GM21390 (cell line): Measurements from ENCODE around the gene CFAP57.
A peak's percentile ranks its signal among the peaks of the same experiment; 100 is the strongest.

Source experiments
- ATAC-seq: cut with Tn5 transposase; IDR thresholded peaks from one replicate; pipeline ENCODE4 v1.9.1; 2021; ENCODE audit not compliant: unreplicated experiment

Gene CFAP57

GRCh38 chr1:43225168-43225567, 53.0 kb downstream of the CFAP57 start:
- ATAC-seq: no peak

DNA sequence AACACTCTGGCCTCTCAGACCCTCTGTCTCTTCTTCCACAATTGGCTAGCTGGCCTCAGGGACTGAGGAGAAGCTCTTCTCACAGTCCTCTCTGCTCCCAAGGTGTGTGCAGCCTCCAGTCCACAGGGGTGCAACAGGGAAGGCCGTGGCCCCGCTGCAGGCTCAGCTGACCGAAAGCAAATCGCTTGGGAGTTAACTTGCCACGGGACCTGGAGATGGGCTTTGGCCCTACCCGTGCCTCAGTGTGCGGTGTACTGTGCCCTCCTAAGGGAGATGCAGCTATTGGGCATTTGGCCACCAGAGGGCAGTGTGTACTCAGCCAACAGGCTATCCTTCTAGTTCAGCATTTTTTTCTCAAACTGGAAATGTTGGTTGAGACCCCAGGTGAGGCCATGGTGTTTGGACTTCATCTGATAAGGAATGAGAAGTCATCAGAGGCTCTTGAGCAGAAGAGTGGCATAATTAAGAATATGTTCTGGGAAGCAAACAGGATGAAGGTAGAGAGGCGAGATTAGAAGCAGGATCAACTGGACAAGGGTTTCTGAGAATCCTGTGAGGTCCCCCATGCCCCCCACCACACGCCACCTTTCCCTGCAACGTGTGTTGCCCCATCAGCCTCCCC, 55.1 kb downstream of the CFAP57 start:
- no peak for ATAC-seq

GRCh38 chr1:43229826-43230780, 58.0 kb downstream of the CFAP57 start:
- ATAC-seq: no peak

DNA sequence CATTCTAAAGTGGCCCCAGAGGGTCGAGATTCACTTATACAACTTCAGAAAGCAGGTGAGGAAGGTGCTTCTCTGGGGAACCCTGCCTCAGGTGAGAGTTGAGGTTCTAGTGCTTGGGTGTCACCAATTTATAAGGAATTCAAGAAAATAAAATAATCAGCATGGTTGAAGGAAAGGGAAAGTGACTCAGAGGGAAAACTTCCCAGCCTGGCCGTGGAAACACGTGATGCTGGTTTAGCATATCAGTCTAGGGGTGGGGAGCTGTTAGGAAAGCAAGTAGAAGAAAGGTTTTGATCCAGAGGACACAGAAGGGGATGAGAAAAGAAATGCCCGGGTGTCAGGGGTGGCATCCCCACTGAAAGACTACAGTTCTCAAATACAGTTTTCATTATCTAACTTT, 59.9 kb downstream of the CFAP57 start:
- ATAC-seq: no peak

GRCh38 chr1:43232482-43232881, 60.4 kb downstream of the CFAP57 start:
- no peak for ATAC-seq

DNA sequence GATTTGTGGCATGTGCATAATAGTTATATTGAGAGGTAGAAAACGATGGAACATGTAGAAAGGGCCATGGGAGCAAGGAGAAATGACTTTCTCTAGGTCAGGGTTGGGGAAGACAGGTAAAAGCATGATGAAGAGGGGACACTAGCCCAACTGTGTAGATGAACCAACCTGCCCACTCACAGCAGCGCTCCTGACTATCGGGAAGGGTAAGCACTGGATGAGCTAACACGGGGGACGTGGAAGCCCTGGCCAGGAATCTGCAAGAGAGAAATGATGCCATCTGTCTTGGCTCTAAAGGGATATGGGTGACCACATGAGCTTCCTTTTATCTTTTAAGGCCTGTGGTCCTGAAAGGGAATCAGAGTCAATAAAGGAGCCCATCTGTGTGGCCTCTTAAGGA, 61.5 kb downstream of the CFAP57 start:
- ATAC-seq: no peak

DNA sequence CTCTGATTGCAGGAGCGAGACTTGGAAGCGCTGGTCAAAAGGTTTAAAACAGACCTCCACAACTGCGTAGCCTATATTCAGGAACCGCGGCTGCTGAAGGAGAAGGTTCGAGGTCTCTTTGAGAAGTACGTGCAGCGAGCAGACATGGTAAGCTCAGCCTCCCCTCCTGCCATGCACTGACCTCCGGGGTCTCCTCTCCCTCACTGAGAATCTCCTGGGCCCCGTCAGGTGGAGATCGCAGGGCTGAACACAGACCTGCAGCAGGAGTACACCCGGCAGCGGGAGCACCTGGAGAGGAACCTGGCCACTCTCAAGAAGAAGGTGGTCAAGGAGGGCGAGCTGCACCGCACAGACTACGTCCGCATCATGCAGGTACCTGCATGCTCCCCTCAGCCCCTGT, 62.1 kb downstream of the CFAP57 start:
- ATAC-seq: no peak

GRCh38 chr1:43235040-43235439, 62.9 kb downstream of the CFAP57 start:
- no peak for ATAC-seq

- no peak for ATAC-seq
These were observed 63.5 kb downstream of the CFAP57 start for GRCh38 chr1:43235451-43236121.

- ATAC-seq: no peak
These were observed 65.0 kb downstream of the CFAP57 start for GRCh38 chr1:43237121-43237520.

DNA sequence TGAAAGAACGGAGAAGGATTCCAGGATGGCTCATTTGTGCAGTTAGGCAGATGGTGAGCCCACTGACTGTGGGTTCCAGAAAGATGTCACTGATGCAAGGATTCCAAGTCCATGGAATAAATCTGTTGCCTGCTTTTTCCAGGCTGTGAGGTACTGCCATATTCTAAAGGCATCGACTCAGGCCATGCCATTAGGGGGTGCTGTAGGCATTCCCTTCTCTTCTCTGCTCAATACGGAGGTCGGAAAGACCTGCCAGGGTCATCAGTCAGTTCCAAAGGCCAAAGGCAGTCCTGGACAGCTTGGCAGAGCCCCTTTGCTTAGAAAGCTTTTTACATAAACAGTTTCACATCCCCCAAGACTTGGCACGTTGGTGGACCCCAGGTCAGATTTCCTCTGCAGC, 66.0 kb downstream of the CFAP57 start:
- no peak for ATAC-seq

GRCh38 chr1:43238991-43239469, 66.9 kb downstream of the CFAP57 start:
- no peak for ATAC-seq

DNA sequence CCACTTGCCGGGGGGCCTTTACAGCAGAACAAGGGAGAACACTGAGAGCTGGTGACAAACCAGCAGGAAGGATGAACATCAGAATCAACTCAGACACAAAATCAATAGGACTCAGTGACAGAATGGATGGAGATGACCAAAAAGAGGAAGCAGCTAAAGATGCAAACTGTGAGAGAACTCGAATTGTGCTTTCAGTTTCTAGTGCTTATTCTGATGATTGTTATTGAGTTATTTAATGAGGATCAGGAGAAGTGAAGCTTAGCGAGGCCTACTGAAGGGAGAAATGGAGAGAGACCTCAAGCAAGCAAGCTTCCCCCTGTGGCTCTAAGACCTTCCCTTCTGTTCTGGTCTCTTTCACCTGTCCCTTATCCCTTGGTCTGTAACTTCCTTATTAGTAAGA, 67.4 kb downstream of the CFAP57 start:
- ATAC-seq: peak; percentile 91

GRCh38 chr1:43241413-43241836, 69.3 kb downstream of the CFAP57 start:
- ATAC-seq: no peak

DNA sequence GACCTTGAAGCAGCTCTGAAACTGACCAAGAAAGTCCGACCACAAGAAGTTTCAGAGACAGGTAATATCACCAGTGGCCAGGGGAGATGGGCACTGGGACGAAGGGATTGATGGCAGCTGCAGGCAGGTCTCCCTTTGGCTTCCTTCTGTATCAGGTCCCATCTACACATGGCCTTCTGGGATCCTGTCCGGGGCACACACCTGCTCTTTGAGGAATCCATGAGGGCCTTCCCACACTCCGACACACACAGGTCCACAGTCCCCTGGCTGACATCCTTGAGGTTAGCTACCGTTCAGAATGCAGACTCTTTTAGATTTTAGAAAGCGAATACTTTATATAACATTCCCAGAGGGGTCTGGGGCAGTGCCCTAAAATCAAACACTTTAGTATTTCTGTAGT, 71.2 kb downstream of the CFAP57 start:
- no peak for ATAC-seq

GRCh38 chr1:43246466-43247213, 74.5 kb downstream of the CFAP57 start:
- ATAC-seq: no peak

- no peak for ATAC-seq
These were observed 75.3 kb downstream of the CFAP57 start for GRCh38 chr1:43247256-43247921.

DNA sequence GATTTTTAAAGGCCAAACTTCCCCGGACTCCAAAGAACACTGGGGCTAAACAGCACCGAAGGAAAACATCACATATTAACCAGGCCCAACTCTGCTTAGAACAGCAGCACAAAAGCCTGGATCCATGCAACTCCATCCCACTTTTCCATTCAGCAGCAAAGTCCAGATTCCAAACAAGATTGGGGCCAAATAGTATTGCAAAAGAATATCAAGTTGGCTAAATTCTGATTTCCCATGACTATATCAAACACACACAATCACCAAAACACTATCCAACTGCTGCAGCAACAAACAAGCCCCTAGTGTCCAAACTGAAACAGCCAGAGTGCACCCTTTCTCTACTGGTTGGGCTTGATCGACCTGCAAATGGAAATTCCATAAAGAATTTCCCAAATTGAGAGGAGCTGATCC, 78.2 kb downstream of the CFAP57 start:
- ATAC-seq: no peak

DNA sequence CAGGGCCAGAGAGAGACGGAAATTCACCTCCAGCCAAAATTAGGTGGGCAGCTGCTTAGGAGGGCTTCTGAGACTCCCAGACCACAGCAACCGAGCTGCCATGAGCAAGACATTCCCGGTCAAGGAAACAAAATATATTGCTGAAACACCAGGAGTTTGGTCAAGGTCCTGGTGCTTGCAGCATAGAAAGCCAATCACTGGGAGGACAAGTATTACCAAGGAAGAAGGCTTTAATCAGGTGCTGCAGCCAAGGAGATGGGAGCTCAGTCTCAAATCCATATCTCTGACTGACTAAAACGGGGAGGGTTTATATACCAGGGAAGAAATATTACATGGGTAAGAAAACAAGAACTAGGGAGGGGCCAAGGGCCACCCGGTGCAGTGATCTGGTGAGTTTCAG, 78.9 kb downstream of the CFAP57 start:
- no peak for ATAC-seq

DNA sequence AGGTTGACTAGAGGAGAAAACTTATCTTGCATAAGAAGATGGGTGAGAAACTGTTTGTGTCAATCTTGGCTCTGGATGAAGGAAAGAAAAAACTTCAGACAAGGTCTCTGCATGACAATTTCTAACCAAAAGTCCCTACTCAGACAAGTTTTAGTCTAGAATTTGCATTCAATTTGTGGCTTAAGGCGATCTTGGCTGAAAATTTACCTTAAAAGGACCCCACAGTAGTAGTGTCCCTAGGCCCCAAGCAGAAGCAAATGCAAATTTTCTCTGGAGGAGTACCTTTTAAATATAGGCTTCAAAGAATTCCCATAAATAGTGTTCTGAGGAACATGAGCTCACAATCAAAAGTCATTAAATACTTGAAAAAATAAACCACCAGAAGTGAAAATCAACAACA, 80.1 kb downstream of the CFAP57 start:
- ATAC-seq: no peak
